Adipocyte (in vitro differentiated cells): ENCODE data around the gene OTOG.

ENCODE experiments used
- DNase-seq: peaks from one replicate; pipeline ENCODE4 v3.0.0-alpha.2; 2015; ENCODE audit warnings: low read depth
- H3K27me3 ChIP-seq: replicated peaks from 2 replicates; pipeline ENCODE4 v1.7.0; 2013; ENCODE audit warnings: mild to moderate bottlenecking, low read length, moderate library complexity; ENCODE audit not compliant: control insufficient read depth, insufficient read depth
- H3K36me3 ChIP-seq: 2 replicates; pipeline ENCODE4 v1.7.0; 2013; ENCODE audit warnings: low read length, mild to moderate bottlenecking, moderate library complexity; ENCODE audit not compliant: control insufficient read depth, insufficient read depth, severe bottlenecking
- H3K4me1 ChIP-seq: 2 replicates; pipeline ENCODE4 v1.7.0; 2013; ENCODE audit warnings: mild to moderate bottlenecking, low read length, moderate library complexity; ENCODE audit not compliant: control insufficient read depth, insufficient read depth
- H3K4me3 ChIP-seq: 2 replicates; pipeline ENCODE4 v1.7.0; 2013; ENCODE audit warnings: mild to moderate bottlenecking, low read length, moderate library complexity
- H3K9ac ChIP-seq: 2 replicates; pipeline ENCODE4 v1.7.0; 2013; ENCODE audit warnings: mild to moderate bottlenecking, low read length, moderate library complexity
- H3K9me3 ChIP-seq: 2 replicates; pipeline ENCODE4 v1.7.0; 2013; ENCODE audit warnings: mild to moderate bottlenecking, low read length, moderate library complexity; ENCODE audit not compliant: control insufficient read depth

Gene OTOG

GRCh38 chr11:17633279-17633986, 86.4 kb downstream of the OTOG start:
- Histone ChIP-seq H3K9ac (no peak overlapping the region), H3K4me1 (no peaks in the 10 kb centered on the region), H3K4me3 (no peak overlapping the region), H3K9me3 (no peaks in the 10 kb centered on the region), H3K36me3 (no peaks in the 10 kb centered on the region), H3K27me3 (peaks cover 35% of the 10 kb centered on the region)
- DNase-seq, result no peak

GRCh38 chr11:17633987-17634775, 87.1 kb downstream of the OTOG start:
- Histone ChIP-seq H3K36me3 (no peaks in the 10 kb centered on the region), H3K4me1 (no peaks in the 10 kb centered on the region), H3K4me3 (no peak overlapping the region), H3K9me3 (no peaks in the 10 kb centered on the region), H3K9ac (no peak overlapping the region), H3K27me3 (peaks cover 37% of the 10 kb centered on the region)
- DNase-seq, result no peak

- H3K27me3 ChIP-seq, result peaks cover 35% of the 10 kb centered on the region
- no peaks in the 10 kb centered on the region for H3K9me3 ChIP-seq
- H3K9ac ChIP-seq, result no peak overlapping the region
- DNase-seq, result no peak
- H3K36me3 ChIP-seq, result no peaks in the 10 kb centered on the region
- no peak overlapping the region for H3K4me3 ChIP-seq
- H3K4me1 ChIP-seq, result no peaks in the 10 kb centered on the region
Observed at GRCh38 chr11:17634776-17635550, 87.9 kb downstream of the OTOG start.

- Histone ChIP-seq H3K27me3 (peaks cover 34% of the 10 kb centered on the region), H3K9me3 (no peaks in the 10 kb centered on the region), H3K36me3 (no peaks in the 10 kb centered on the region), H3K4me1 (no peaks in the 10 kb centered on the region), H3K4me3 (no peak overlapping the region), H3K9ac (no peak overlapping the region)
- DNase-seq, result no peak
Observed at GRCh38 chr11:17635551-17635938, 88.5 kb downstream of the OTOG start.

- peaks cover 31% of the 10 kb centered on the region for H3K27me3 ChIP-seq
- no peaks in the 10 kb centered on the region for H3K4me1 ChIP-seq
- H3K9ac ChIP-seq, result no peak overlapping the region
- H3K36me3 ChIP-seq, result no peaks in the 10 kb centered on the region
- no peak for DNase-seq
- H3K4me3 ChIP-seq, result no peak overlapping the region
- no peaks in the 10 kb centered on the region for H3K9me3 ChIP-seq
Observed at GRCh38 chr11:17636721-17637120, 89.7 kb downstream of the OTOG start.

DNA sequence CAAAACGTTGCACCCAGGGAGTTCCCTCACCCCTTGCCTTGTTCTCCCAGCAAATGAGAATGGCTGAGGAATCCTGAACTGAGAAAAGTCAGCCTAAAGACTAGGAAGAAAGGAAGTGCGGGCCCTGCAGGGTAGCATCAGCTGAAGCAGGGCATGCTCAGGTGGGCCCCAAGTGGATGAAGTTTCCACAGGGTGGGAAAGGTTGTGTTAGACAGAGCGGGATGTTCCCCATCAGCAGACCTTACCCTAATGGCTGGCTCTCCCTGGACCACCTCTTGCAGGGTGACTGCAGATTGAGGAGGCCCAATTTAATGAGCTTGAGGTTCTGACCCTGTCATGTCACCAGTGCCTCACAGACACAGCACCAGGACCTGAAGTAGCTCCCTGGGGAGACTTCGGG, 90.8 kb downstream of the OTOG start:
- Histone ChIP-seq H3K9ac (no peak overlapping the region), H3K36me3 (no peaks in the 10 kb centered on the region), H3K9me3 (no peaks in the 10 kb centered on the region), H3K4me1 (no peaks in the 10 kb centered on the region), H3K4me3 (no peak overlapping the region), H3K27me3 (peaks cover 31% of the 10 kb centered on the region)
- no peak for DNase-seq

- no peak overlapping the region for H3K4me3 ChIP-seq
- peaks cover 28% of the 10 kb centered on the region for H3K27me3 ChIP-seq
- DNase-seq, result no peak
Observed at GRCh38 chr11:17638311-17638710, 91.3 kb downstream of the OTOG start.

GRCh38 chr11:17639091-17639490, 92.0 kb downstream of the OTOG start:
- Histone ChIP-seq H3K36me3 (no peaks in the 10 kb centered on the region), H3K9ac (no peak overlapping the region), H3K4me3 (no peak overlapping the region), H3K9me3 (no peaks in the 10 kb centered on the region), H3K27me3 (peaks cover 28% of the 10 kb centered on the region), H3K4me1 (no peaks in the 10 kb centered on the region)
- no peak for DNase-seq

More at GRCh38 chr11:17638311-17638710, 91.3 kb downstream of the OTOG start:
- Histone ChIP-seq H3K9ac (no peak overlapping the region), H3K4me1 (no peaks in the 10 kb centered on the region), H3K36me3 (no peaks in the 10 kb centered on the region), H3K9me3 (no peaks in the 10 kb centered on the region)

DNA sequence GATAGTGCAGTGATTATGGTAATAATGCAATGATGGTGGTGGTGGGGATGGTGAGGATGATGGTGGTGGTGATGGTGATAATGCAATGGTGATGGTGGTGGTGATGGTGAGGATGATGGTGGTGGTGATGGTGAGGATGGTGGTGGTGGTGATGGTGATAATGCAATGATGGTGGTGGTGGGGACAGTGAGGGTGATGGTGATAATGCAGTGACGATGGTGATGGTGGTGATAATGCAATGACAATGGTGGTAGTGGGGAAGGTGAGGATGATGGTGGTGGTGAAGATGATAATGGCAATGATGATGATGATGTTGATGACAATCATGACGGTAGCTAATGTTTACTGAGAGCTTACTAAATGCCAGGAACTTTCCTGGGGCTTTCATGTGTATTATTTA, 92.7 kb downstream of the OTOG start:
- DNase-seq, result no peak
- no peaks in the 10 kb centered on the region for H3K36me3 ChIP-seq
- peaks cover 28% of the 10 kb centered on the region for H3K27me3 ChIP-seq
- no peaks in the 10 kb centered on the region for H3K9me3 ChIP-seq
- H3K4me1 ChIP-seq, result no peaks in the 10 kb centered on the region
- no peak overlapping the region for H3K9ac ChIP-seq
- H3K4me3 ChIP-seq, result no peak overlapping the region

- Histone ChIP-seq H3K36me3 (no peaks in the 10 kb centered on the region), H3K4me3 (no peak overlapping the region), H3K9me3 (no peaks in the 10 kb centered on the region), H3K27me3 (peaks cover 28% of the 10 kb centered on the region), H3K4me1 (no peaks in the 10 kb centered on the region), H3K9ac (no peak overlapping the region)
- DNase-seq, result no peak
Observed at GRCh38 chr11:17640493-17641164, 93.6 kb downstream of the OTOG start.
